HepG2 (cell line): ENCODE results near the gene NDUFAF8. TPM values are rescaled to one million over a fixed set of nuclear protein-coding genes. Genes with fewer than 3 reads are reported as not detected.

Experiments
- ATAC-seq: fragments of 200-7000 bp; cut with Tn5 transposase; 3 replicates; pipeline ENCODE4 v1.9.1; 2020; ENCODE audit warnings: mild to moderate bottlenecking, moderate library complexity
- BruUV-seq: library from RNA; stranded (reverse); fragments of 400-500 nt; replicated peaks from 2 replicates; lab custom pipeline; 2021; lab: Mats Ljungman, UMichigan
- CTCF ChIA-PET: fragments of 300-600 bp; formaldehyde crosslinking; extraction: SDS; loops from one replicate; lab custom pipeline; 2021; ENCODE audit warnings: low total read pairs, inconsistent platforms, low intra/inter-chr PET ratio; lab: Yijun Ruan, JAX
- POLR2A ChIA-PET: fragments of 350-600 bp; sonication (Branson Sonifier 250); formaldehyde crosslinking; loops from one replicate; lab custom pipeline; 2020; ENCODE audit warnings: antibody characterized with exemption, inconsistent platforms; lab: Yijun Ruan, JAX
- DNase-seq: peaks from one replicate; pipeline ENCODE4 v3.0.0-alpha.2; 2015; ENCODE audit warnings: low spot score
- FAIRE-seq: peaks from 3 replicates; lab custom pipeline; 2011; peaks lifted over from hg19 to GRCh38; lab: Jason Lieb, UNC
- H2AFZ ChIP-seq: one replicate; pipeline ENCODE4 v1.6.1; 2011; ENCODE audit warnings: low read length, inconsistent platforms
- H3K27ac ChIP-seq: fragments of 300-600 bp; 3 replicates; pipeline ENCODE4 v1.8.0; 2011; ENCODE audit warnings: mixed run types, mild to moderate bottlenecking, mixed read lengths, low read length, inconsistent platforms; ENCODE audit not compliant: insufficient read depth; ENCODE audit errors: extremely low read length
- H3K27me3 ChIP-seq, 2 experiments: fragments of 200-600 bp in 1 of 2; 2 replicates in 1 of 2; 3 replicates in 1 of 2; pipeline versions ENCODE4 v1.6.0 to v1.8.0; 2011; ENCODE audit warnings: low read length in 2 of 2, mild to moderate bottlenecking in 2 of 2, moderate library complexity in 2 of 2, inconsistent platforms in 1 of 2; ENCODE audit not compliant: insufficient read depth in 2 of 2, control insufficient read depth in 1 of 2
- H3K36me3 ChIP-seq, 2 experiments: fragments of 200-600 bp in 1 of 2; replicated peaks in 1 of 2; 2 replicates in 1 of 2; 3 replicates in 1 of 2; pipeline versions ENCODE4 v1.5.1 to v1.8.0; 2011; ENCODE audit warnings: low read length in 2 of 2, inconsistent platforms in 1 of 2; ENCODE audit not compliant: insufficient read depth in 2 of 2, control insufficient read depth in 1 of 2
- H3K4me1 ChIP-seq: 2 replicates; pipeline ENCODE4 v1.5.1; 2012; ENCODE audit warnings: low read length, inconsistent platforms; ENCODE audit not compliant: insufficient read depth
- H3K4me2 ChIP-seq: 2 replicates; pipeline ENCODE4 v1.6.0; 2011; ENCODE audit warnings: low read depth, low read length, inconsistent platforms
- H3K4me3 ChIP-seq, 3 experiments: fragments of 200-600 bp in 1 of 3; sonication (generic), shearing (Covaris generic) in 1 of 3; replicated peaks in 1 of 3; 2 replicates each; pipeline ENCODE4 v1.5.1; 2011 to 2016; ENCODE audit warnings: low read length in 3 of 3, inconsistent platforms in 2 of 3, low read depth in 2 of 3, mild to moderate bottlenecking in 2 of 3, control low read depth in 1 of 3, mixed read lengths in 1 of 3; ENCODE audit not compliant: insufficient read depth in 1 of 3
- H3K79me2 ChIP-seq: one replicate; pipeline ENCODE4 v1.6.1; 2011; ENCODE audit warnings: low read length, inconsistent platforms; ENCODE audit not compliant: insufficient read depth
- H3K9ac ChIP-seq: 2 replicates; pipeline ENCODE4 v1.6.0; 2011; ENCODE audit warnings: mild to moderate bottlenecking, low read depth, low read length, inconsistent platforms; ENCODE audit not compliant: insufficient read depth
- H3K9me3 ChIP-seq: 2 replicates; pipeline ENCODE4 v1.5.1; 2012; ENCODE audit warnings: mild to moderate bottlenecking, low read length
- H4K20me1 ChIP-seq: 2 replicates; pipeline ENCODE4 v1.6.0; 2011; ENCODE audit warnings: inconsistent platforms, mild to moderate bottlenecking, low read length, moderate library complexity; ENCODE audit not compliant: insufficient read depth
- EED ChIP-seq: sonication (generic); formaldehyde crosslinking; IDR thresholded peaks from 2 replicates; pipeline ENCODE4 v1.5.0; 2020; ENCODE audit warnings: mild to moderate bottlenecking, missing genetic modification reagents
- KMT2A ChIP-seq: sonication (generic); formaldehyde crosslinking; IDR thresholded peaks from 2 replicates; pipeline ENCODE4 v1.4.0; 2020; ENCODE audit warnings: missing genetic modification reagents
- MTA1 ChIP-seq: sonication (generic); formaldehyde crosslinking; IDR thresholded peaks from 2 replicates; pipeline ENCODE4 v1.4.0; 2020; ENCODE audit warnings: missing genetic modification reagents, mild to moderate bottlenecking, borderline replicate concordance
- MXI1 ChIP-seq: IDR thresholded peaks from 3 replicates; pipeline ENCODE4 v1.6.1; 2012; ENCODE audit warnings: low read depth, low read length, inconsistent platforms, borderline replicate concordance
- PATZ1 ChIP-seq: sonication (generic); formaldehyde crosslinking; IDR thresholded peaks from 2 replicates; pipeline ENCODE4 v1.4.0; 2020; ENCODE audit warnings: missing genetic modification reagents
- TCF7L2 ChIP-seq: IDR thresholded peaks from 2 replicates; pipeline ENCODE4 v1.6.1; 2011; ENCODE audit warnings: mild to moderate bottlenecking, low read depth, low read length, moderate library complexity
- ZNF670 ChIP-seq: sonication (generic); formaldehyde crosslinking; IDR thresholded peaks from 2 replicates; pipeline ENCODE4 v1.8.0; 2022; ENCODE audit warnings: mild to moderate bottlenecking, missing genetic modification reagents, borderline replicate concordance
- WGBS: methylation state at CpG from one replicate; pipeline ENCODE4 v1.1.6; 2017; ENCODE audit warnings: low lambda C conversion rate; 5-methylcytosine and 5-hydroxymethylcytosine counted together
- in situ Hi-C: cut with HindIII; loops from 2 replicates; pipeline ENCODE4 v1.10.0; 2017; ENCODE audit warnings: low pct_unique_long_range_greater_than_20kb; ENCODE audit not compliant: extremely low pct_ligation_motif_present
- intact Hi-C: fragments of 100-400 bp; cut with micrococcal nuclease; formaldehyde crosslinking; loops from one replicate; pipeline ENCODE4 v1.10.0; 2022; ENCODE audit not compliant: unreplicated experiment
- polyA plus RNA-seq, 8 experiments: library from polyadenylated mRNA; depleted of rRNA in 3 of 8; stranded (reverse) in 7 of 8; unstranded in 1 of 8; fragments of >200 nt; fragmentation: Illumina TruSeq in 4 of 8; extraction: Trizol in 4 of 8; gene quantifications; 2 replicates each; pipeline versions ENCODE4 v1.2.1 to v1.2.3, GENCODE V29; 2011 to 2016; ENCODE audit warnings: low read depth in 4 of 8, missing spikeins in 1 of 8, mixed read lengths in 1 of 8; ENCODE audit not compliant: insufficient read depth in 1 of 8
- total RNA-seq, 5 experiments: library from RNA; depleted of rRNA; stranded (reverse); fragments of >200 nt; fragmentation: Illumina TruSeq; extraction: Trizol; gene quantifications; 2 replicates each; pipeline ENCODE4 v1.2.3, GENCODE V29; 2016; ENCODE audit warnings: low read depth in 1 of 5

Gene NDUFAF8
- total and polyA plus RNA-seq, 2 of the 13 experiments (the other 11 are each of a cell fraction or from before 2014, with no cell fraction given): 75.6 to 233 TPM

- 96% methylated on average over 11 of the region's 11 CpGs for WGBS
- POLR2A ChIA-PET: no interaction called here
- Histone ChIP-seq H2AFZ (no peak overlapping the region), H3K36me3 (peaks cover 33 to 61% of the 10 kb centered on the region in 2 experiments; a peak in 4 of 5 replicates), H3K9ac (no peak overlapping the region), H3K4me1 (no peaks in the 10 kb centered on the region), H4K20me1 (no peaks in the 10 kb centered on the region), H3K4me2 (no peak overlapping the region), H3K27me3 (no peaks in the 10 kb centered on the region), H3K79me2 (no peaks in the 10 kb centered on the region), H3K4me3 (no peak overlapping the region), H3K9me3 (no peaks in the 10 kb centered on the region), H3K27ac (no peak overlapping the region)
- TF ChIP-seq MTA1 (CRISPR knock-in tag) (0 out of 2 replicates have a peak, but pooled peaks have one; percentile 14), ZNF670 (CRISPR knock-in tag) (no peak), TCF7L2 (no peak)
- in situ Hi-C loops (no loop called here), intact Hi-C loops (no loop called here)
- ATAC-seq (no peak), DNase-seq (no peak), FAIRE-seq (no peak)
- CTCF ChIA-PET: no interaction called here
- no TSS peak for BruUV-seq
These were observed 37.7 kb downstream of the NDUFAF8 start for GRCh38 chr17:81276781-81277180.

- H3K36me3 ChIP-seq: peaks cover 33 to 64% of the 10 kb centered on the region in 2 experiments; a peak in 4 of 5 replicates
- no peaks in the 10 kb centered on the region for H3K27me3 ChIP-seq
- H3K4me2 ChIP-seq: no peak overlapping the region
- BruUV-seq: no TSS peak
- no peak overlapping the region for H3K4me3 ChIP-seq
- 97% methylated on average over 14 of the region's 18 CpGs for WGBS
- CTCF ChIA-PET: no interaction called here
- ATAC-seq (no peak), FAIRE-seq (no peak), DNase-seq (no peak)
- H2AFZ ChIP-seq: no peak overlapping the region
- H3K9me3 ChIP-seq: no peaks in the 10 kb centered on the region
- no peaks in the 10 kb centered on the region for H4K20me1 ChIP-seq
- POLR2A ChIA-PET: no interaction called here
- no peak overlapping the region for H3K9ac ChIP-seq
- H3K27ac ChIP-seq: no peak overlapping the region
- H3K4me1 ChIP-seq: no peaks in the 10 kb centered on the region
- TF ChIP-seq KMT2A (CRISPR knock-in tag) (no peak), EED (CRISPR knock-in tag) (0 out of 2 replicates have a peak, but pooled peaks have one; percentile 24), PATZ1 (CRISPR knock-in tag) (no peak), MXI1 (no peak)
- no peaks in the 10 kb centered on the region for H3K79me2 ChIP-seq
- in situ Hi-C loops (no loop called here), intact Hi-C loops (no loop called here)
These were observed 38.3 kb downstream of the NDUFAF8 start for GRCh38 chr17:81277421-81277820.
